Measurements from ENCODE around the gene CCR3.

CCR3 gene

GRCh38 chr3:46298871-46299607 is 56.8 kb downstream of the CCR3 start:
- no peak for DNase-seq (ENCODE audit: low spot score)

GRCh38 chr3:46299608-46300460 is 57.6 kb downstream of the CCR3 start:
- no peak for DNase-seq (ENCODE audit: low spot score)

GRCh38 chr3:46300461-46300789 is 58.2 kb downstream of the CCR3 start:
- DNase-seq (ENCODE audit: low spot score): no peak

GRCh38 chr3:46301122-46301835 is 59.0 kb downstream of the CCR3 start:
- peak; percentile 47 for DNase-seq (ENCODE audit: low spot score)

- DNase-seq (ENCODE audit: low spot score): no peak
Observed at GRCh38 chr3:46303240-46303639, 61.0 kb downstream of the CCR3 start.

GRCh38 chr3:46304739-46305138 is 62.5 kb downstream of the CCR3 start:
- DNase-seq (ENCODE audit: low spot score): no peak

- DNase-seq (ENCODE audit: low spot score): peak; percentile 79
Observed at GRCh38 chr3:46312991-46313390, 70.7 kb downstream of the CCR3 start.

GRCh38 chr3:46314517-46314916 is 72.3 kb downstream of the CCR3 start:
- no peak for DNase-seq (ENCODE audit: low spot score)

GRCh38 chr3:46316206-46316605 is 73.9 kb downstream of the CCR3 start:
- no peak for DNase-seq (ENCODE audit: low spot score)
